ENCODE data around the gene OPA1. TPM values are rescaled to one million over a fixed set of nuclear protein-coding genes. Genes with fewer than 3 reads are reported as not detected.

The OPA1 gene
- total and polyA plus RNA-seq, 2 of the 8 experiments (the other 6 are each of a cell fraction or from before 2014, with no cell fraction given): 20.3 to 109 TPM

GRCh38 chr3:193563426-193563825 is 29.6 kb upstream of the OPA1 start:
- no peak overlapping the region for H3K4ac ChIP-seq (replicated peaks; ENCODE audit: insufficient read length, low read depth, low read length)
- no peak overlapping the region for H3K14ac ChIP-seq (ENCODE audit: insufficient read length)
- ChIA-PET POLR2A (ENCODE audit: partially characterized antibody) (no interaction called here), CTCF (ENCODE audit: partially characterized antibody) (interaction anchor here (1.0 to 3.3 kb wide), 7 partner anchors 9 to 373 kb away, joined by 3 to 30 read pairs (median 4); no protein-coding TSS in a partner anchor)
- no peak overlapping the region for H4K5ac ChIP-seq (ENCODE audit: insufficient read length, low read depth, low read length)
- no peak overlapping the region for H4K91ac ChIP-seq (replicated peaks; ENCODE audit: insufficient read length, low read length)
- H2BK5ac ChIP-seq (ENCODE audit: low read depth, low read length): no peak overlapping the region
- no peak overlapping the region for H2AK5ac ChIP-seq (ENCODE audit: low read depth, low read length)
- H3K56ac ChIP-seq (replicated peaks; ENCODE audit: insufficient read length, low read depth, low read length): no peak overlapping the region
- no peak overlapping the region for H2BK20ac ChIP-seq (ENCODE audit: low read length)
- H3K9ac ChIP-seq (replicated peaks in 1 of 4; ENCODE audit: extremely low read depth in 1 of 4, low read depth in 3 of 4, low read length in 3 of 4): no peak overlapping the region
- H2BK12ac ChIP-seq (ENCODE audit: low read depth, low read length): no peak overlapping the region
- no peak overlapping the region for H4K8ac ChIP-seq (ENCODE audit: extremely low read depth, insufficient read depth, low read length)
- H3K4me2 ChIP-seq (ENCODE audit: insufficient read depth in 1 of 2, low read depth in 2 of 2, low read length in 2 of 2): no peak overlapping the region
- WGBS, 2 experiments (ENCODE audit: extremely low coverage in 1 of 2, insufficient coverage in 1 of 2, insufficient read length in 1 of 2, insufficient replicate concordance in 2 of 2, low coverage in 1 of 2, low lambda C conversion rate in 2 of 2, missing lambda C conversion rate in 1 of 2): 91% methylated on average over 3 of the region's 3 CpGs; no CpG with 5 or more reads in 1 of the 2 experiments
- H4K20me1 ChIP-seq (replicated peaks in 1 of 2; ENCODE audit: control insufficient read depth in 1 of 2, insufficient read depth in 2 of 2, low read length in 2 of 2): no peaks in the 10 kb centered on the region
- H3K18ac ChIP-seq (ENCODE audit: extremely low read depth, low read length): no peak overlapping the region
- H3K79me2 ChIP-seq (ENCODE audit: control insufficient read depth in 1 of 2, insufficient read depth in 2 of 2, low read length in 2 of 2): no peaks in the 10 kb centered on the region
- H2BK120ac ChIP-seq (replicated peaks; ENCODE audit: low read depth, low read length): no peak overlapping the region
- H3K9me3 ChIP-seq (ENCODE audit: insufficient read depth in 2 of 2, low read depth in 1 of 2, low read length in 1 of 2): no peaks in the 10 kb centered on the region
- H3K27me3 ChIP-seq (replicated peaks in 1 of 4; ENCODE audit: control insufficient read depth in 3 of 4, extremely low read depth in 1 of 4, insufficient read depth in 3 of 4, low read length in 3 of 4): no peaks in the 10 kb centered on the region
- no peak overlapping the region for H2BK15ac ChIP-seq (ENCODE audit: low read length)
- H3K23ac ChIP-seq (ENCODE audit: insufficient read length): no peak overlapping the region
- H3K79me1 ChIP-seq (ENCODE audit: low read depth, low read length): no peaks in the 10 kb centered on the region
- H3K36me3 ChIP-seq (ENCODE audit: control insufficient read depth in 2 of 4, insufficient read depth in 4 of 4, low read length in 3 of 4): no peaks in the 10 kb centered on the region
- TF ChIP-seq NANOG (IDR thresholded peaks at IDR 0.05; ENCODE audit: insufficient read depth, low read depth, low read length, poor library complexity, severe bottlenecking) (no peak), GABPA (IDR thresholded peaks at IDR 0.05; ENCODE audit: borderline replicate concordance, insufficient read depth, low read length) (no peak), TCF12 (IDR thresholded peaks at IDR 0.05; ENCODE audit: low read depth, low read length) (no peak), ASH2L (IDR thresholded peaks at IDR 0.05; ENCODE audit: low read length) (no peak), MAX (IDR thresholded peaks at IDR 0.05) (no peak), KDM1A (IDR thresholded peaks at IDR 0.05; ENCODE audit: borderline replicate concordance, low read length) (no peak), EP300 (IDR thresholded peaks at IDR 0.05; ENCODE audit: borderline replicate concordance in 1 of 2, low read depth in 2 of 2, low read length in 2 of 2) (no peak), CTBP2 (IDR thresholded peaks at IDR 0.05; ENCODE audit: borderline replicate concordance, insufficient read depth, insufficient read length, low read length) (no peak), CHD2 (IDR thresholded peaks at IDR 0.05; ENCODE audit: low read length) (no peak)
- FAIRE-seq (no peak), DNase-seq (ENCODE audit: low read depth in 1 of 2, low spot score in 2 of 2) (no peak)
- H3K4me1 ChIP-seq (replicated peaks in 1 of 4; ENCODE audit: control insufficient read depth in 3 of 4, insufficient read depth in 4 of 4, low read length in 3 of 4): no peaks in the 10 kb centered on the region
- H3K23me2 ChIP-seq (ENCODE audit: low read depth, low read length): no peaks in the 10 kb centered on the region
- H3K27ac ChIP-seq (ENCODE audit: low read depth, low read length): no peak overlapping the region
- no peak overlapping the region for H3K4me3 ChIP-seq (ENCODE audit: extremely low read depth in 1 of 4, insufficient read depth in 2 of 4, low read depth in 3 of 4, low read length in 4 of 4)
- H2AFZ ChIP-seq (ENCODE audit: low read length): 0 out of 2 replicates have a peak overlapping the region, but pooled peaks have one; percentile 40

Measured in H1 (cell line).